Transverse colon (tissue), 4 donors: ENCODE data around the gene TNNI3K. TPM values are rescaled to one million over a fixed set of nuclear protein-coding genes. Genes with fewer than 3 reads are reported as not detected.

Experiments
- DNase-seq: peaks from one replicate; pipeline ENCODE4 v3.0.0-alpha.2; 2019
- H3K27ac ChIP-seq, 4 donors: fragments of 200-600 bp; sonication (generic); 2 replicates each; pipeline ENCODE4 v1.5.1; 2016 to 2018; ENCODE audit warnings: inconsistent platforms in 4 of 4
- H3K27me3 ChIP-seq: fragments of 200-600 bp; sonication (generic); 2 replicates; pipeline ENCODE4 v1.5.1; 2017; ENCODE audit warnings: inconsistent platforms
- H3K36me3 ChIP-seq, 4 donors: fragments of 200-600 bp; sonication (generic); 2 replicates each; pipeline ENCODE4 v1.5.1; 2017 to 2019; ENCODE audit warnings: inconsistent platforms in 4 of 4
- H3K4me1 ChIP-seq, 4 donors: fragments of 200-600 bp; sonication (generic); 2 replicates each; pipeline ENCODE4 v1.5.1; 2017 to 2020; ENCODE audit warnings: inconsistent platforms in 4 of 4
- H3K4me3 ChIP-seq, 4 donors: fragments of 200-600 bp; sonication (generic); 1 replicate in 1 of 4; 2 replicates in 3 of 4; pipeline versions ENCODE4 v1.5.1 to v1.6.1; 2017 to 2019; ENCODE audit warnings: inconsistent platforms in 4 of 4
- H3K9me3 ChIP-seq, 2 donors: fragments of 200-600 bp; sonication (generic); 2 replicates each; pipeline ENCODE4 v1.5.1; 2017 to 2019; ENCODE audit warnings: inconsistent platforms in 2 of 2
- EP300 ChIP-seq: sonication (generic); formaldehyde crosslinking; IDR thresholded peaks from one replicate; pipeline ENCODE4 v1.6.1; 2017; ENCODE audit warnings: antibody characterized with exemption, low read depth
- POLR2A ChIP-seq: fragments of 450-650 bp; IDR thresholded peaks from one replicate; pipeline ENCODE4 v1.6.1; 2016; ENCODE audit warnings: antibody characterized with exemption, mild to moderate bottlenecking, moderate library complexity
- POLR2AphosphoS5 ChIP-seq, 3 donors: sonication (generic); formaldehyde crosslinking; IDR thresholded peaks; one replicate each; pipeline ENCODE4 v1.6.1; 2016; ENCODE audit warnings: antibody characterized with exemption in 3 of 3
- WGBS, 2 donors: methylation state at CpG; one replicate each; pipeline ENCODE4 v1.1.5; 2018; ENCODE audit warnings: low coverage in 1 of 2; 5-methylcytosine and 5-hydroxymethylcytosine counted together
- in situ Hi-C, 4 donors: fragments of 200-750 bp; cut with MboI; loops; one replicate each; pipeline versions ENCODE4 v1.15.0 to v1.15.1; 2017; ENCODE audit warnings: low sequenced_read_pairs in 3 of 4, low pct_ligation_motif_present in 1 of 4, low pct_unique_long_range_greater_than_20kb in 1 of 4
- intact Hi-C: fragments of 100-400 bp; cut with DNase I; formaldehyde crosslinking; loops from one replicate; pipeline ENCODE4 v1.15.1; 2023; ENCODE audit warnings: low total_unique reads
- total RNA-seq, 4 donors: library from RNA; depleted of rRNA; stranded (reverse); fragments of >200 nt; gene quantifications; one replicate each; pipeline ENCODE4 v1.1.0, GENCODE V29; 2016
- TF ChIP-seq, protein P1 (sequence below), 5 experiments: fragments of 200-600 bp in 3 of 5; fragments of 450-650 bp in 2 of 5; sonication (generic) in 3 of 5; IDR thresholded peaks; 1 replicate in 2 of 5; 2 replicates in 3 of 5; pipeline ENCODE4 v1.5.1; 2016 to 2017; ENCODE audit warnings: antibody characterized with exemption in 5 of 5, inconsistent platforms in 3 of 5, mild to moderate bottlenecking in 2 of 5, moderate library complexity in 1 of 5

The TNNI3K gene
- total RNA-seq, 4 donors from 2014 or later = 0.95 to 14.2 (median 2.9) TPM; not detected in 1

DNA sequence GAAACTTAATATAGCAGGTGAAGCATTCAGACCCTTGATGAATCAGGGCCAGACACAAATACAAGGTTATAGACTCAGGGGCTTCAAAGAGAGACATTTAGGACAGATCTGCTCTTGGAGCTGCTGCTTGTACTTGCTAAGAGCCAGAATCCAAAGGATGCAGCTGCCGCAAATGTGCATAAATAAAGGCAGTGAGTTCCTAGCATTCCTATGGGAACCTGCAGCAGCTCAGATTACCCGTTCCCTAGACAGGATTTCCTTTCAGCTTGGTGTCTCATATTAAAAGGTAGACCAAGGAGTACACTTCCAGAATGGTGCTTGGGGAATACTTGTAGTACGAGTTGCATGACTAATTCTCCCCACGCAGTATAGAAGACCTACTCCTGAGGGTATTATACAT lies 287.0 kb downstream of the TNNI3K start:
- Histone ChIP-seq H3K4me1 (no peaks in the 10 kb centered on the region), H3K9me3 (no peaks in the 10 kb centered on the region), H3K36me3 (no peaks in the 10 kb centered on the region), H3K27me3 (no peaks in the 10 kb centered on the region), H3K27ac (no peak overlapping the region), H3K4me3 (no peak overlapping the region)
- in situ Hi-C loops = no loop called here
- WGBS, 2 donors = 41 to 46% methylated on average over 3 to 4 of the region's 4 CpGs
- TF ChIP-seq, protein P1, sequence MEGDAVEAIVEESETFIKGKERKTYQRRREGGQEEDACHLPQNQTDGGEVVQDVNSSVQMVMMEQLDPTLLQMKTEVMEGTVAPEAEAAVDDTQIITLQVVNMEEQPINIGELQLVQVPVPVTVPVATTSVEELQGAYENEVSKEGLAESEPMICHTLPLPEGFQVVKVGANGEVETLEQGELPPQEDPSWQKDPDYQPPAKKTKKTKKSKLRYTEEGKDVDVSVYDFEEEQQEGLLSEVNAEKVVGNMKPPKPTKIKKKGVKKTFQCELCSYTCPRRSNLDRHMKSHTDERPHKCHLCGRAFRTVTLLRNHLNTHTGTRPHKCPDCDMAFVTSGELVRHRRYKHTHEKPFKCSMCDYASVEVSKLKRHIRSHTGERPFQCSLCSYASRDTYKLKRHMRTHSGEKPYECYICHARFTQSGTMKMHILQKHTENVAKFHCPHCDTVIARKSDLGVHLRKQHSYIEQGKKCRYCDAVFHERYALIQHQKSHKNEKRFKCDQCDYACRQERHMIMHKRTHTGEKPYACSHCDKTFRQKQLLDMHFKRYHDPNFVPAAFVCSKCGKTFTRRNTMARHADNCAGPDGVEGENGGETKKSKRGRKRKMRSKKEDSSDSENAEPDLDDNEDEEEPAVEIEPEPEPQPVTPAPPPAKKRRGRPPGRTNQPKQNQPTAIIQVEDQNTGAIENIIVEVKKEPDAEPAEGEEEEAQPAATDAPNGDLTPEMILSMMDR (IDR thresholded peaks at IDR 0.05) = no peak
- TF ChIP-seq POLR2AphosphoS5 (IDR thresholded peaks at IDR 0.05) (no peak), POLR2A (no peak), EP300 (no peak)
- no peak for DNase-seq
- intact Hi-C loops = no loop called here

DNA sequence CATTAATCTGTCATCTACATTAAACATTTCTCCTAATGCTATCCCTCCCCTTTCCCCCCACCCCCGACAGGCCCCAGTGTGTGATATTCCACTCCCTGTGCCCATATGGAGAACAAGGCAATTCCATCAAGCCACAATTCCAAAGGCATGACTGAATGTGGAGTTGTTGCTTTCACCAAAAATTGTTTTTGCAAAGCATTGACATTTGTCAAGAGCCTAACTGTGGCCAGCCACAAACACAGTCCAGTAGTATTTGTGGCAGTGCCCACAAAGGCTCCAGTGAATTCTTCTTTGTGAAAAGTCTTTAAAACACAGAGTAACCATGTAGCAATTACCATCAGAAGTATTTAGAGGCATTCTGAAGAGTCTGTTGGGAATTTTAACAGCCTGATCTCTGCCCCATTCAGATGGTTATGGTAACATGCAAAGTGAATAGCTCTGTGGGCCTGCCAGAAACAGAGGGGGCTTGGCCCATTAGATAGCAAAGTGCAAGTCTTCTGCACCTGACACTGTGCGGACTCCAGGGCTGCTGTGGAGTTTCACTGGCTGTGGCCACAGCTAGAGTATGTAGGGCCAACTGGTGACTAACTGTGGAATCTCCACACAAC lies 288.8 kb downstream of the TNNI3K start:
- no peaks in the 10 kb centered on the region for H3K4me1 ChIP-seq
- in situ Hi-C loops (no loop called here), intact Hi-C loops (no loop called here)
- no peaks in the 10 kb centered on the region for H3K27me3 ChIP-seq
- H3K27ac ChIP-seq = no peak overlapping the region
- DNase-seq = no peak
- H3K9me3 ChIP-seq = no peaks in the 10 kb centered on the region
- H3K4me3 ChIP-seq = no peak overlapping the region
- TF ChIP-seq POLR2A (no peak), EP300 (no peak), POLR2AphosphoS5 (IDR thresholded peaks at IDR 0.05) (no peak)
- TF ChIP-seq, protein P1 (IDR thresholded peaks at IDR 0.05) = no peak
- no peaks in the 10 kb centered on the region for H3K36me3 ChIP-seq
- 60 to 90% methylated on average over 1 to 2 of the region's 2 CpGs for WGBS, 2 donors

DNA sequence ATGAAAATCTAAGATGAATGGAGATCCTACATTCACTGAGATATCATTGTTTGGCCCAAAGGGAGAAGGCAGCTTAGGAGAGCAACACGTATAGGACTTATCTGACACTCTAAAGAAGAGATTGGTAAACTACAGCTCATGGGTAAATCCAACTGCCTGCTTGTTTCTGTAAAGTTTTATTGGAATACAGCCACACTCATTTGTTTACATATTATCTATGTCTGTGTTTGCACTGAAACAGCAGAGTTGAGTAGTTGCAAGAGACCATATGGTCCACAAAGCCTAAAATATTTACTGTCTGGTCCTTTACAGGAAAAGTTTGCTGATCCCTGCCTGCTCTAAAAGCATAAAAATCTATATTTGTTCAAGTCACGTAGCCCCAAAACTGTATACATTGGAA lies 291.5 kb downstream of the TNNI3K start:
- intact Hi-C loops = no loop called here
- WGBS, 2 donors = 17 to 28% methylated on average over 2 of the region's 2 CpGs

DNA sequence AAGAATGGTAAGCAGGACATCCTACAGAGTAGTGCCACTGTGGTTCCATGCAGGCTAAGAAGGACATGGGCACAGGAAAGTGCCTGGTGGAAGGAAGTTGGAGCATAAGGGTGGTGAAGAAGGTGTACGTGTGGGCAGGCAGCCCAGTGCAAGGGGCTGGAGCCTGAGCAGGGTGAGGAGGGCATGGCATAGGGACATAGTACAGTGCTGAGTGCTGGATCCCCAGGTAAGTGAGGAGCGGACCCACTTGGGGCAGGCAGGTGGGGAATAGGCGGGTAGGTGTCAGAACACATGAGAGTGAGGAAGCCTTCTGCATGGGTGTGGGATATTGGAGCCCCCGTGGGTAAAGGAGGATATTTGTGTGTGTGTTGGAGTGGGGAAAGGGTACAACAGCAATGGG lies 292.9 kb downstream of the TNNI3K start:
- Histone ChIP-seq H3K27ac (no peak overlapping the region), H3K4me3 (no peak overlapping the region), H3K4me1 (no peaks in the 10 kb centered on the region), H3K27me3 (no peaks in the 10 kb centered on the region), H3K36me3 (no peaks in the 10 kb centered on the region), H3K9me3 (no peaks in the 10 kb centered on the region)
- no peak for DNase-seq
- TF ChIP-seq EP300 (no peak), POLR2AphosphoS5 (IDR thresholded peaks at IDR 0.05) (no peak), POLR2A (no peak)
- TF ChIP-seq, protein P1 (IDR thresholded peaks at IDR 0.05) = no peak
- intact Hi-C loops (no loop called here), in situ Hi-C loops (no loop called here)
- 65 to 84% methylated on average over 2 to 4 of the region's 4 CpGs for WGBS, 2 donors

More for the DNA sequence above, 291.5 kb downstream of the TNNI3K start:
- TF ChIP-seq POLR2A = no peak
- no peak for TF ChIP-seq EP300
- no peak for TF ChIP-seq POLR2AphosphoS5 (IDR thresholded peaks at IDR 0.05)
- TF ChIP-seq, protein P1 (IDR thresholded peaks at IDR 0.05) = no peak
- no peak for DNase-seq
- Histone ChIP-seq H3K27me3 (no peaks in the 10 kb centered on the region), H3K36me3 (no peaks in the 10 kb centered on the region), H3K4me3 (no peak overlapping the region), H3K27ac (no peak overlapping the region), H3K4me1 (no peaks in the 10 kb centered on the region), H3K9me3 (no peaks in the 10 kb centered on the region)
- in situ Hi-C loops = no loop called here
